Suprapubic skin (tissue), 4 donors: ENCODE results near the gene TMEM256.

Source experiments
- POLR2A ChIP-seq, 2 donors: fragments of 450-650 bp; IDR thresholded peaks; one replicate each; pipeline ENCODE4 v1.6.1; 2017; ENCODE audit warnings: antibody characterized with exemption in 2 of 2, mild to moderate bottlenecking in 2 of 2, moderate library complexity in 2 of 2
- POLR2AphosphoS5 ChIP-seq, 3 donors: sonication (generic); formaldehyde crosslinking; IDR thresholded peaks; one replicate each; pipeline ENCODE4 v1.6.1; 2017; ENCODE audit warnings: antibody characterized with exemption in 3 of 3
- TF ChIP-seq, protein P1 (sequence below), 2 donors: fragments of 200-600 bp in 1 of 2; fragments of 450-650 bp in 1 of 2; sonication (generic) in 1 of 2; IDR thresholded peaks; one replicate each; pipeline ENCODE4 v1.5.1; 2016 to 2019; ENCODE audit warnings: antibody characterized with exemption in 2 of 2, mild to moderate bottlenecking in 1 of 2, moderate library complexity in 1 of 2

DNA sequence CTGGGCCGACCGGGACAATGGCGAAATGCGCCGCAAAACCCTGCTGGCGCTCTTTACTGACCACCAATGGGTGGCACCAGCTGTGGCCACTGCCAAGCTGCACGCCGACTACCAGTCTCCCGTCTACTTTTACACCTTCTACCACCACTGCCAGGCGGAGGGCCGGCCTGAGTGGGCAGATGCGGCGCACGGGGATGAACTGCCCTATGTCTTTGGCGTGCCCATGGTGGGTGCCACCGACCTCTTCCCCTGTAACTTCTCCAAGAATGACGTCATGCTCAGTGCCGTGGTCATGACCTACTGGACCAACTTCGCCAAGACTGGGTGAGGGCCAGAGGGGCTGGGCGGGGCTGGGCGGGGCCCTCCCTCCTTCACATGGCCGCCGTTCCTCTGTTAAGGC, 11.9 kb upstream of the TMEM256 start:
- TF ChIP-seq, protein P1, sequence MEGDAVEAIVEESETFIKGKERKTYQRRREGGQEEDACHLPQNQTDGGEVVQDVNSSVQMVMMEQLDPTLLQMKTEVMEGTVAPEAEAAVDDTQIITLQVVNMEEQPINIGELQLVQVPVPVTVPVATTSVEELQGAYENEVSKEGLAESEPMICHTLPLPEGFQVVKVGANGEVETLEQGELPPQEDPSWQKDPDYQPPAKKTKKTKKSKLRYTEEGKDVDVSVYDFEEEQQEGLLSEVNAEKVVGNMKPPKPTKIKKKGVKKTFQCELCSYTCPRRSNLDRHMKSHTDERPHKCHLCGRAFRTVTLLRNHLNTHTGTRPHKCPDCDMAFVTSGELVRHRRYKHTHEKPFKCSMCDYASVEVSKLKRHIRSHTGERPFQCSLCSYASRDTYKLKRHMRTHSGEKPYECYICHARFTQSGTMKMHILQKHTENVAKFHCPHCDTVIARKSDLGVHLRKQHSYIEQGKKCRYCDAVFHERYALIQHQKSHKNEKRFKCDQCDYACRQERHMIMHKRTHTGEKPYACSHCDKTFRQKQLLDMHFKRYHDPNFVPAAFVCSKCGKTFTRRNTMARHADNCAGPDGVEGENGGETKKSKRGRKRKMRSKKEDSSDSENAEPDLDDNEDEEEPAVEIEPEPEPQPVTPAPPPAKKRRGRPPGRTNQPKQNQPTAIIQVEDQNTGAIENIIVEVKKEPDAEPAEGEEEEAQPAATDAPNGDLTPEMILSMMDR (IDR thresholded peaks at IDR 0.05), result no peak
- TF ChIP-seq POLR2AphosphoS5 (IDR thresholded peaks at IDR 0.05) (no peak), POLR2A (IDR thresholded peaks at IDR 0.05) (no peak)
